ENCODE measurements around the gene SOX5. TPM values are rescaled to one million over a fixed set of nuclear protein-coding genes. Genes with fewer than 3 reads are reported as not detected.
"Not testable (repeated sequence)": the region's sequence is repeated elsewhere in the genome, so short reads cannot be mapped to it uniquely, and the experiment has no call there.

Gene SOX5
- total and polyA plus RNA-seq, 12 donors = 0.47 to 10.4 (median 1.9) TPM

DNA sequence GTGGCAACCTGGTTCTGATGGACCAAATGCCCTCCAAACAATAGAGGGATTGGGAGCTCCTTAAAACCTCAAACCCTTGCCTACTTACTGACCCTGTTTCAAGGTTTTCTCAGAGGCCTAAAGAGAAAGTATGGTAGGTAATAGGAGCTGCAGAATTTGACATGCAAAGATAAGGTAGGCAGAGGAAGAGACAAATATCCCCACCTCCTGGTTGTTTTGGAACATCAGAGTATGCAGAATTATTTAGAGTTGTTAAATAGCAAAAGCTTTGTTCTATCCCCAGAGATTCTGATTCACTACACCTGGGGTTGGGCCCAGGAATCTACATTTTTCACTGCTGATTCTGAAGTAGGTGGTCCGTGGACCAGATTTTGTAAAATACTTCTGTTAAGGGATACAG lies 421.2 kb downstream of the SOX5 start:
- no peaks in the 10 kb centered on the region for H3K36me3 ChIP-seq (replicated peaks in 1 of 2)
- TF ChIP-seq, protein P1, sequence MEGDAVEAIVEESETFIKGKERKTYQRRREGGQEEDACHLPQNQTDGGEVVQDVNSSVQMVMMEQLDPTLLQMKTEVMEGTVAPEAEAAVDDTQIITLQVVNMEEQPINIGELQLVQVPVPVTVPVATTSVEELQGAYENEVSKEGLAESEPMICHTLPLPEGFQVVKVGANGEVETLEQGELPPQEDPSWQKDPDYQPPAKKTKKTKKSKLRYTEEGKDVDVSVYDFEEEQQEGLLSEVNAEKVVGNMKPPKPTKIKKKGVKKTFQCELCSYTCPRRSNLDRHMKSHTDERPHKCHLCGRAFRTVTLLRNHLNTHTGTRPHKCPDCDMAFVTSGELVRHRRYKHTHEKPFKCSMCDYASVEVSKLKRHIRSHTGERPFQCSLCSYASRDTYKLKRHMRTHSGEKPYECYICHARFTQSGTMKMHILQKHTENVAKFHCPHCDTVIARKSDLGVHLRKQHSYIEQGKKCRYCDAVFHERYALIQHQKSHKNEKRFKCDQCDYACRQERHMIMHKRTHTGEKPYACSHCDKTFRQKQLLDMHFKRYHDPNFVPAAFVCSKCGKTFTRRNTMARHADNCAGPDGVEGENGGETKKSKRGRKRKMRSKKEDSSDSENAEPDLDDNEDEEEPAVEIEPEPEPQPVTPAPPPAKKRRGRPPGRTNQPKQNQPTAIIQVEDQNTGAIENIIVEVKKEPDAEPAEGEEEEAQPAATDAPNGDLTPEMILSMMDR (IDR thresholded peaks at IDR 0.05) = no peak
- no peak for TF ChIP-seq POLR2A (IDR thresholded peaks at IDR 0.05)
- no peaks in the 10 kb centered on the region for H3K9me3 ChIP-seq (replicated peaks in 1 of 3)
- H3K27me3 ChIP-seq = no peaks in the 10 kb centered on the region
- DNase-seq = no peak
- intact Hi-C loops (cut with DNase I) = no loop called here
- WGBS, 4 donors = 75 to 92% (median 76%) methylated on average over 1 of the region's 1 CpG
- H3K4me3 ChIP-seq = no peak overlapping the region
- H3K4me1 ChIP-seq (replicated peaks in 1 of 2) = no peaks in the 10 kb centered on the region
- no peak overlapping the region for H3K27ac ChIP-seq

- H3K36me3 ChIP-seq (replicated peaks in 1 of 2) = no peaks in the 10 kb centered on the region
- intact Hi-C loops (cut with DNase I) = no loop called here
- no peak overlapping the region for H3K4me3 ChIP-seq
- TF ChIP-seq POLR2A (IDR thresholded peaks at IDR 0.05) = no peak
- TF ChIP-seq, protein P1 (IDR thresholded peaks at IDR 0.05) = no peak
- no peaks in the 10 kb centered on the region for H3K27me3 ChIP-seq
- H3K4me1 ChIP-seq (replicated peaks in 1 of 2) = no peaks in the 10 kb centered on the region
- WGBS, 4 donors = 63 to 76% (median 69%) methylated on average over 5 of the region's 5 CpGs
- H3K9me3 ChIP-seq (replicated peaks in 1 of 3) = no peaks in the 10 kb centered on the region
- H3K27ac ChIP-seq = no peak overlapping the region
- DNase-seq = no peak
These were observed 423.9 kb downstream of the SOX5 start for GRCh38 chr12:23525450-23526072.

DNA sequence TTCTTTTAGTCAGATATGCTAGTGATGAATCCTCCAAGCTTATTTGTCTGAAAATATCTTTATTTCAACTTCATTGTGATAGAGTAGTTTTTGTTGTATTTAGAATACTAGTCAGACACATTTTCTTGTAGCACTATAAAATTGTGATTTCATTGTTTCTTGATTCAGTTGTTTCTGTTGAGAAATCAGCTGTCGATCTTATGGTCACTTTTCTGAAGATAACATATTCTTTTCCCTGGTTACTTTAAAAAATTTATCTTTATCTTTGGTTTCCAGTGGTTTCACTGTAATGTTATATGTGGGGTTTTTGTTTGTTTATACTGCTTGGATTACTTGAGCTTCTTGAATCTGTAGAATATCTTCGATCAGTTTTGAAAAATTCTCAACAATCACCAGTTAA lies 426.1 kb downstream of the SOX5 start:
- 84 to 92% (median 87%) methylated on average over 2 of the region's 2 CpGs for WGBS, 4 donors
- no peaks in the 10 kb centered on the region for H3K9me3 ChIP-seq (replicated peaks in 1 of 3)
- no peak for TF ChIP-seq POLR2A (IDR thresholded peaks at IDR 0.05)
- TF ChIP-seq, protein P1 (IDR thresholded peaks at IDR 0.05) = no peak

GRCh38 chr12:23519444-23519843 lies 430.0 kb downstream of the SOX5 start:
- intact Hi-C loops (cut with DNase I); H3K4me1 ChIP-seq (replicated peaks in 1 of 2); DNase-seq; H3K4me3 ChIP-seq; H3K27me3 ChIP-seq; H3K36me3 ChIP-seq (replicated peaks in 1 of 2); H3K27ac ChIP-seq; H3K9me3 ChIP-seq (replicated peaks in 1 of 3): not testable (repeated sequence)
- 69 to 91% (median 84%) methylated on average over 1 of the region's 1 CpG for WGBS, 4 donors

More for the DNA sequence above, 426.1 kb downstream of the SOX5 start:
- Histone ChIP-seq H3K27me3 (no peaks in the 10 kb centered on the region), H3K4me1 (replicated peaks in 1 of 2) (no peaks in the 10 kb centered on the region), H3K36me3 (replicated peaks in 1 of 2) (no peaks in the 10 kb centered on the region), H3K4me3 (no peak overlapping the region), H3K27ac (no peak overlapping the region)
- intact Hi-C loops (cut with DNase I) = no loop called here
- DNase-seq = no peak

- intact Hi-C loops (cut with DNase I); H3K27me3 ChIP-seq; DNase-seq; H3K36me3 ChIP-seq (replicated peaks in 1 of 2); H3K4me3 ChIP-seq; H3K9me3 ChIP-seq (replicated peaks in 1 of 3); H3K4me1 ChIP-seq (replicated peaks in 1 of 2); H3K27ac ChIP-seq: not testable (repeated sequence)
- WGBS, 4 donors = 70 to 88% (median 78%) methylated on average over 5 to 6 of the region's 6 CpGs
These were observed 433.7 kb downstream of the SOX5 start for GRCh38 chr12:23515785-23516184.

Measured in adrenal gland (tissue), 12 donors.